ENCODE results near the gene AP2B1.

GRCh38 chr17:35774499-35774898, 187.4 kb downstream of the AP2B1 start:
- TF ChIP-seq CTCF (IDR thresholded peaks at IDR 0.05) = no peak
- no peak for TF ChIP-seq POLR2A (IDR thresholded peaks at IDR 0.05)

All from body of pancreas (tissue), 4 donors.